ENCODE data around the gene B3GALT4.

DNA sequence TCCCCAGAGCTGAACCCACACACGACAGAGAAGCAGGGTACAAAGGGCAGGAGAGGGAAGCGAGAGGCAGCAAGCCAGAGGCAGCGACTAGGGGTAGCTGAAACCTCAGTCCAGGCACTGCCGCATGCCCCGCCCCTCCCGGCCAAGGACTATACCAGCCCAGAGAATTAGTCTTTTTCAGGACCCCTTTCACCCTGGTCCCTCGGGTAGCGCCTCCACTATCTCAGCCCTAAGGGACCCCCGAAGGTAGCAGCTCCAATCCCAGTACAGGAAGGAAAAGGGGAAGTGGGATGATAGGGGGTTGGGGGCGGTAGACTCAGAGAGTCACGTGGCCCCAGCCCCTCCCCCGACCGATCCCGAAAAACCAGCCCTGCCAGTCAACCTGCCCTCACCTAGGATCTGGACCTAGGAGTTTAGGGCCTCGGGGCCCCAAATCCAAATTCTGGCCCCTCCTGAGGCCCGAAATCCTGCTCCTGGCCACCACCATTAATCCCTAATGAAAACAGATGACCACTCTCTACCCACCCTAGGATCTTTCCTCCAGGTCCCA is 20.6 kb downstream of the B3GALT4 start:
- TF ChIP-seq, protein P1, sequence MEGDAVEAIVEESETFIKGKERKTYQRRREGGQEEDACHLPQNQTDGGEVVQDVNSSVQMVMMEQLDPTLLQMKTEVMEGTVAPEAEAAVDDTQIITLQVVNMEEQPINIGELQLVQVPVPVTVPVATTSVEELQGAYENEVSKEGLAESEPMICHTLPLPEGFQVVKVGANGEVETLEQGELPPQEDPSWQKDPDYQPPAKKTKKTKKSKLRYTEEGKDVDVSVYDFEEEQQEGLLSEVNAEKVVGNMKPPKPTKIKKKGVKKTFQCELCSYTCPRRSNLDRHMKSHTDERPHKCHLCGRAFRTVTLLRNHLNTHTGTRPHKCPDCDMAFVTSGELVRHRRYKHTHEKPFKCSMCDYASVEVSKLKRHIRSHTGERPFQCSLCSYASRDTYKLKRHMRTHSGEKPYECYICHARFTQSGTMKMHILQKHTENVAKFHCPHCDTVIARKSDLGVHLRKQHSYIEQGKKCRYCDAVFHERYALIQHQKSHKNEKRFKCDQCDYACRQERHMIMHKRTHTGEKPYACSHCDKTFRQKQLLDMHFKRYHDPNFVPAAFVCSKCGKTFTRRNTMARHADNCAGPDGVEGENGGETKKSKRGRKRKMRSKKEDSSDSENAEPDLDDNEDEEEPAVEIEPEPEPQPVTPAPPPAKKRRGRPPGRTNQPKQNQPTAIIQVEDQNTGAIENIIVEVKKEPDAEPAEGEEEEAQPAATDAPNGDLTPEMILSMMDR (IDR thresholded peaks at IDR 0.05; ENCODE audit: low read length): no peak
- TF ChIP-seq EZH2 (IDR thresholded peaks at IDR 0.05; ENCODE audit: borderline replicate concordance, low read length): no peak
